Nephron progenitor cell (in vitro differentiated cells): Measurements from ENCODE around the gene INSIG1.
A peak's percentile ranks its signal among the peaks of the same experiment; 100 is the strongest.

ENCODE experiments used
- DNase-seq: peaks from one replicate; pipeline ENCODE4 v3.0.0; 2021
- H3K27ac Mint-ChIP-seq: 2 replicates; pipeline ENCODE4 v1.8.0; 2021; ENCODE audit warnings: mild to moderate bottlenecking, moderate library complexity, mixed read lengths
- H3K27me3 Mint-ChIP-seq: 2 replicates; pipeline ENCODE4 v1.8.0; 2021; ENCODE audit warnings: mild to moderate bottlenecking, low read depth, mixed read lengths; ENCODE audit not compliant: poor library complexity
- H3K36me3 Mint-ChIP-seq: 2 replicates; pipeline ENCODE4 v1.8.0; 2021; ENCODE audit warnings: low read depth, mixed read lengths
- H3K4me1 Mint-ChIP-seq: 2 replicates; pipeline ENCODE4 v1.8.0; 2021; ENCODE audit warnings: mixed read lengths
- H3K4me3 Mint-ChIP-seq: 2 replicates; pipeline ENCODE4 v1.8.0; 2021; ENCODE audit warnings: mild to moderate bottlenecking, moderate library complexity, mixed read lengths
- H3K9me3 Mint-ChIP-seq: 2 replicates; pipeline ENCODE4 v1.8.0; 2021; ENCODE audit warnings: mild to moderate bottlenecking, moderate library complexity, mixed read lengths
- CTCF ChIP-seq: fragments of 200-600 bp; sonication (generic); IDR thresholded peaks from 2 replicates; pipeline ENCODE4 v1.5.0; 2021; ENCODE audit warnings: antibody characterized with exemption

INSIG1 gene

GRCh38 chr7:155257482-155258225, 40.0 kb upstream of the INSIG1 start:
- TF ChIP-seq CTCF = no peak
- no peaks in the 10 kb centered on the region for H3K36me3 Mint-ChIP-seq
- peaks cover 13% of the 10 kb centered on the region for H3K27me3 Mint-ChIP-seq
- H3K4me1 Mint-ChIP-seq = peaks cover 36% of the 10 kb centered on the region
- no peak for DNase-seq
- no peak overlapping the region for H3K4me3 Mint-ChIP-seq
- H3K9me3 Mint-ChIP-seq = no peaks in the 10 kb centered on the region
- H3K27ac Mint-ChIP-seq = peak overlapping the region; percentile 83

- Mint-ChIP-seq H3K4me1 (peaks cover 33% of the 10 kb centered on the region), H3K36me3 (no peaks in the 10 kb centered on the region), H3K9me3 (no peaks in the 10 kb centered on the region), H3K27ac (peak overlapping the region; percentile 83), H3K4me3 (no peak overlapping the region), H3K27me3 (peaks cover 14% of the 10 kb centered on the region)
- no peak for DNase-seq
- no peak for TF ChIP-seq CTCF
These were observed 39.5 kb upstream of the INSIG1 start for GRCh38 chr7:155258226-155258560.

- Mint-ChIP-seq H3K4me3 (no peak overlapping the region), H3K9me3 (no peaks in the 10 kb centered on the region), H3K4me1 (peaks cover 27% of the 10 kb centered on the region), H3K36me3 (no peaks in the 10 kb centered on the region), H3K27me3 (peaks cover 8% of the 10 kb centered on the region), H3K27ac (no peak overlapping the region)
- DNase-seq = no peak
- no peak for TF ChIP-seq CTCF
These were observed 37.7 kb upstream of the INSIG1 start for GRCh38 chr7:155259866-155260497.

- no peak for TF ChIP-seq CTCF
These were observed 37.2 kb upstream of the INSIG1 start for GRCh38 chr7:155260498-155260872.

GRCh38 chr7:155261031-155261985, 36.4 kb upstream of the INSIG1 start:
- Mint-ChIP-seq H3K4me1 (peaks cover 27% of the 10 kb centered on the region), H3K4me3 (no peak overlapping the region), H3K36me3 (no peaks in the 10 kb centered on the region), H3K27ac (no peak overlapping the region), H3K9me3 (no peaks in the 10 kb centered on the region), H3K27me3 (peaks cover 8% of the 10 kb centered on the region)
- no peak for TF ChIP-seq CTCF
- no peak for DNase-seq

More at GRCh38 chr7:155260498-155260872, 37.2 kb upstream of the INSIG1 start:
- Mint-ChIP-seq H3K27ac (no peak overlapping the region), H3K9me3 (no peaks in the 10 kb centered on the region), H3K4me3 (no peak overlapping the region), H3K27me3 (peaks cover 8% of the 10 kb centered on the region), H3K36me3 (no peaks in the 10 kb centered on the region), H3K4me1 (peaks cover 27% of the 10 kb centered on the region)
- no peak for DNase-seq
